HG03521 (cell line): ENCODE data around the gene TPST2.
A peak's percentile ranks its signal among the peaks of the same experiment; 100 is the strongest.

Source experiments
- ATAC-seq: cut with Tn5 transposase; IDR thresholded peaks from one replicate; pipeline ENCODE4 v1.9.1; 2021; ENCODE audit warnings: mild to moderate bottlenecking, moderate library complexity; ENCODE audit not compliant: unreplicated experiment

Gene TPST2

GRCh38 chr22:26612652-26613051, 22.7 kb upstream of the TPST2 start:
- ATAC-seq: no peak

- no peak for ATAC-seq
These were observed 21.1 kb upstream of the TPST2 start for GRCh38 chr22:26610996-26611395.

- peak; percentile 68 for ATAC-seq
These were observed 20.4 kb upstream of the TPST2 start for GRCh38 chr22:26610072-26610958.

GRCh38 chr22:26609287-26609686, 19.4 kb upstream of the TPST2 start:
- ATAC-seq: no peak

- ATAC-seq: no peak
These were observed 18.2 kb upstream of the TPST2 start for GRCh38 chr22:26608129-26608528.

GRCh38 chr22:26606611-26607010, 16.7 kb upstream of the TPST2 start:
- no peak for ATAC-seq

GRCh38 chr22:26604368-26604767, 14.4 kb upstream of the TPST2 start:
- ATAC-seq: no peak

- no peak for ATAC-seq
These were observed 12.2 kb upstream of the TPST2 start for GRCh38 chr22:26602127-26602526.

GRCh38 chr22:26601726-26602125, 11.8 kb upstream of the TPST2 start:
- no peak for ATAC-seq

GRCh38 chr22:26599505-26599904, 9.6 kb upstream of the TPST2 start:
- ATAC-seq: no peak

- ATAC-seq: no peak
These were observed 7.5 kb upstream of the TPST2 start for GRCh38 chr22:26597480-26597879.

GRCh38 chr22:26597026-26597425, 7.1 kb upstream of the TPST2 start:
- no peak for ATAC-seq

- no peak for ATAC-seq
These were observed 3.8 kb upstream of the TPST2 start for GRCh38 chr22:26593763-26594162.

- ATAC-seq: peak; percentile 39
These were observed 2.5 kb upstream of the TPST2 start for GRCh38 chr22:26592421-26592891.

- peak; percentile 17 for ATAC-seq
These were observed 526 bp downstream of the TPST2 start for GRCh38 chr22:26589367-26589844.

GRCh38 chr22:26588729-26589366, 1.1 kb downstream of the TPST2 start:
- ATAC-seq: no peak

- no peak for ATAC-seq
These were observed 1.8 kb downstream of the TPST2 start for GRCh38 chr22:26587991-26588613.

GRCh38 chr22:26586556-26587325, 3.2 kb downstream of the TPST2 start:
- ATAC-seq: no peak

- no peak for ATAC-seq
These were observed 4.7 kb downstream of the TPST2 start for GRCh38 chr22:26585104-26585790.

GRCh38 chr22:26584010-26584409, 5.9 kb downstream of the TPST2 start:
- ATAC-seq: no peak
